HepG2 (cell line): Measurements from ENCODE around the gene BIRC3. TPM values are rescaled to one million over a fixed set of nuclear protein-coding genes. Genes with fewer than 3 reads are reported as not detected.

Experiments
- ATAC-seq: fragments of 200-7000 bp; cut with Tn5 transposase; 3 replicates; pipeline ENCODE4 v1.9.1; 2020; ENCODE audit warnings: mild to moderate bottlenecking, moderate library complexity
- BruUV-seq: library from RNA; stranded (reverse); fragments of 400-500 nt; replicated peaks from 2 replicates; lab custom pipeline; 2021; lab: Mats Ljungman, UMichigan
- CTCF ChIA-PET: fragments of 300-600 bp; formaldehyde crosslinking; extraction: SDS; loops from one replicate; lab custom pipeline; 2021; ENCODE audit warnings: low total read pairs, inconsistent platforms, low intra/inter-chr PET ratio; lab: Yijun Ruan, JAX
- POLR2A ChIA-PET: fragments of 350-600 bp; sonication (Branson Sonifier 250); formaldehyde crosslinking; loops from one replicate; lab custom pipeline; 2020; ENCODE audit warnings: antibody characterized with exemption, inconsistent platforms; lab: Yijun Ruan, JAX
- DNase-seq: peaks from one replicate; pipeline ENCODE4 v3.0.0-alpha.2; 2015; ENCODE audit warnings: low spot score
- FAIRE-seq: peaks from 3 replicates; lab custom pipeline; 2011; peaks lifted over from hg19 to GRCh38; lab: Jason Lieb, UNC
- H2AFZ ChIP-seq: one replicate; pipeline ENCODE4 v1.6.1; 2011; ENCODE audit warnings: low read length, inconsistent platforms
- H3K27ac ChIP-seq: fragments of 300-600 bp; 3 replicates; pipeline ENCODE4 v1.8.0; 2011; ENCODE audit warnings: mixed run types, mild to moderate bottlenecking, mixed read lengths, low read length, inconsistent platforms; ENCODE audit not compliant: insufficient read depth; ENCODE audit errors: extremely low read length
- H3K27me3 ChIP-seq, 2 experiments: fragments of 200-600 bp in 1 of 2; 2 replicates in 1 of 2; 3 replicates in 1 of 2; pipeline versions ENCODE4 v1.6.0 to v1.8.0; 2011; ENCODE audit warnings: low read length in 2 of 2, mild to moderate bottlenecking in 2 of 2, moderate library complexity in 2 of 2, inconsistent platforms in 1 of 2; ENCODE audit not compliant: insufficient read depth in 2 of 2, control insufficient read depth in 1 of 2
- H3K36me3 ChIP-seq, 2 experiments: fragments of 200-600 bp in 1 of 2; replicated peaks in 1 of 2; 2 replicates in 1 of 2; 3 replicates in 1 of 2; pipeline versions ENCODE4 v1.5.1 to v1.8.0; 2011; ENCODE audit warnings: low read length in 2 of 2, inconsistent platforms in 1 of 2; ENCODE audit not compliant: insufficient read depth in 2 of 2, control insufficient read depth in 1 of 2
- H3K4me1 ChIP-seq: 2 replicates; pipeline ENCODE4 v1.5.1; 2012; ENCODE audit warnings: low read length, inconsistent platforms; ENCODE audit not compliant: insufficient read depth
- H3K4me2 ChIP-seq: 2 replicates; pipeline ENCODE4 v1.6.0; 2011; ENCODE audit warnings: low read depth, low read length, inconsistent platforms
- H3K4me3 ChIP-seq, 3 experiments: fragments of 200-600 bp in 1 of 3; sonication (generic), shearing (Covaris generic) in 1 of 3; replicated peaks in 1 of 3; 2 replicates each; pipeline ENCODE4 v1.5.1; 2011 to 2016; ENCODE audit warnings: low read length in 3 of 3, inconsistent platforms in 2 of 3, low read depth in 2 of 3, mild to moderate bottlenecking in 2 of 3, control low read depth in 1 of 3, mixed read lengths in 1 of 3; ENCODE audit not compliant: insufficient read depth in 1 of 3
- H3K79me2 ChIP-seq: one replicate; pipeline ENCODE4 v1.6.1; 2011; ENCODE audit warnings: low read length, inconsistent platforms; ENCODE audit not compliant: insufficient read depth
- H3K9ac ChIP-seq: 2 replicates; pipeline ENCODE4 v1.6.0; 2011; ENCODE audit warnings: mild to moderate bottlenecking, low read depth, low read length, inconsistent platforms; ENCODE audit not compliant: insufficient read depth
- H3K9me3 ChIP-seq: 2 replicates; pipeline ENCODE4 v1.5.1; 2012; ENCODE audit warnings: mild to moderate bottlenecking, low read length
- H4K20me1 ChIP-seq: 2 replicates; pipeline ENCODE4 v1.6.0; 2011; ENCODE audit warnings: inconsistent platforms, mild to moderate bottlenecking, low read length, moderate library complexity; ENCODE audit not compliant: insufficient read depth
- ARNT ChIP-seq: fragments of 450-650 bp; IDR thresholded peaks from 2 replicates; pipeline ENCODE4 v1.6.1; 2017
- BCL6 ChIP-seq: IDR thresholded peaks from 2 replicates; pipeline ENCODE4 v1.6.1; 2016; ENCODE audit warnings: missing genetic modification reagents, missing compliant biosample characterization
- SMAD9 ChIP-seq: sonication (generic); formaldehyde crosslinking; IDR thresholded peaks from 2 replicates; pipeline ENCODE4 v1.5.1; 2020; ENCODE audit warnings: mild to moderate bottlenecking, missing genetic modification reagents
- THAP11 ChIP-seq: IDR thresholded peaks from 2 replicates; pipeline ENCODE4 v1.6.1; 2016; ENCODE audit warnings: missing biosample characterization, missing genetic modification reagents
- ZEB1 ChIP-seq: IDR thresholded peaks from 2 replicates; pipeline ENCODE4 v1.6.1; 2012; ENCODE audit warnings: mild to moderate bottlenecking, low read depth, inconsistent platforms; ENCODE audit not compliant: insufficient replicate concordance
- WGBS: methylation state at CpG from one replicate; pipeline ENCODE4 v1.1.6; 2017; ENCODE audit warnings: low lambda C conversion rate; 5-methylcytosine and 5-hydroxymethylcytosine counted together
- in situ Hi-C: cut with HindIII; loops from 2 replicates; pipeline ENCODE4 v1.10.0; 2017; ENCODE audit warnings: low pct_unique_long_range_greater_than_20kb; ENCODE audit not compliant: extremely low pct_ligation_motif_present
- intact Hi-C: fragments of 100-400 bp; cut with micrococcal nuclease; formaldehyde crosslinking; loops from one replicate; pipeline ENCODE4 v1.10.0; 2022; ENCODE audit not compliant: unreplicated experiment
- polyA plus RNA-seq, 8 experiments: library from polyadenylated mRNA; depleted of rRNA in 3 of 8; stranded (reverse) in 7 of 8; unstranded in 1 of 8; fragments of >200 nt; fragmentation: Illumina TruSeq in 4 of 8; extraction: Trizol in 4 of 8; gene quantifications; 2 replicates each; pipeline versions ENCODE4 v1.2.1 to v1.2.3, GENCODE V29; 2011 to 2016; ENCODE audit warnings: low read depth in 4 of 8, missing spikeins in 1 of 8, mixed read lengths in 1 of 8; ENCODE audit not compliant: insufficient read depth in 1 of 8
- total RNA-seq, 5 experiments: library from RNA; depleted of rRNA; stranded (reverse); fragments of >200 nt; fragmentation: Illumina TruSeq; extraction: Trizol; gene quantifications; 2 replicates each; pipeline ENCODE4 v1.2.3, GENCODE V29; 2016; ENCODE audit warnings: low read depth in 1 of 5
- TF ChIP-seq, protein P1 (sequence below): sonication (generic); formaldehyde crosslinking; IDR thresholded peaks from 2 replicates; pipeline ENCODE4 v1.5.1; 2020; ENCODE audit warnings: mild to moderate bottlenecking, missing genetic modification reagents, borderline replicate concordance
- TF ChIP-seq, protein P2 (sequence below): sonication (generic); formaldehyde crosslinking; IDR thresholded peaks from 2 replicates; pipeline ENCODE4 v1.4.0; 2020; ENCODE audit warnings: missing genetic modification reagents

Gene BIRC3
- total and polyA plus RNA-seq, 2 of the 13 experiments (the other 11 are each of a cell fraction or from before 2014, with no cell fraction given) = 0.41 to 4.2 TPM

DNA sequence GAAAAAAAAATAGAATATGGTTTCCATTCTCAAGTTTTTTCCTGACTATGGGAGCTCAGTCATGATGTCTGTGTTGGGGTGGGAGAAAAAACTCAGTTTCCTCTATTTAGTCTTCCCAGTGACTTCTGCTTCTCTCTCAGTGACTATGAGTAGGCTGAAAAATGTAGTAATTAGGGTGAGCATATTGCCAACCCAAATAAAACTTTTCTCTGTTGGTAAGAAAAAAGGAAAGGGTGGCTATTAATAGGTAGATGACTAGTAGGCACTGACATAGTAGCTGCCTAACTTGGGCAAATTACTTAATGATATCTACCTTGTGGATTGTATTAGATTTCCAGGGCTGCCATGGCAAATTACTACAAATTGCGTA lies 34.2 kb upstream of the BIRC3 start (continued):
- TF ChIP-seq, protein P1, sequence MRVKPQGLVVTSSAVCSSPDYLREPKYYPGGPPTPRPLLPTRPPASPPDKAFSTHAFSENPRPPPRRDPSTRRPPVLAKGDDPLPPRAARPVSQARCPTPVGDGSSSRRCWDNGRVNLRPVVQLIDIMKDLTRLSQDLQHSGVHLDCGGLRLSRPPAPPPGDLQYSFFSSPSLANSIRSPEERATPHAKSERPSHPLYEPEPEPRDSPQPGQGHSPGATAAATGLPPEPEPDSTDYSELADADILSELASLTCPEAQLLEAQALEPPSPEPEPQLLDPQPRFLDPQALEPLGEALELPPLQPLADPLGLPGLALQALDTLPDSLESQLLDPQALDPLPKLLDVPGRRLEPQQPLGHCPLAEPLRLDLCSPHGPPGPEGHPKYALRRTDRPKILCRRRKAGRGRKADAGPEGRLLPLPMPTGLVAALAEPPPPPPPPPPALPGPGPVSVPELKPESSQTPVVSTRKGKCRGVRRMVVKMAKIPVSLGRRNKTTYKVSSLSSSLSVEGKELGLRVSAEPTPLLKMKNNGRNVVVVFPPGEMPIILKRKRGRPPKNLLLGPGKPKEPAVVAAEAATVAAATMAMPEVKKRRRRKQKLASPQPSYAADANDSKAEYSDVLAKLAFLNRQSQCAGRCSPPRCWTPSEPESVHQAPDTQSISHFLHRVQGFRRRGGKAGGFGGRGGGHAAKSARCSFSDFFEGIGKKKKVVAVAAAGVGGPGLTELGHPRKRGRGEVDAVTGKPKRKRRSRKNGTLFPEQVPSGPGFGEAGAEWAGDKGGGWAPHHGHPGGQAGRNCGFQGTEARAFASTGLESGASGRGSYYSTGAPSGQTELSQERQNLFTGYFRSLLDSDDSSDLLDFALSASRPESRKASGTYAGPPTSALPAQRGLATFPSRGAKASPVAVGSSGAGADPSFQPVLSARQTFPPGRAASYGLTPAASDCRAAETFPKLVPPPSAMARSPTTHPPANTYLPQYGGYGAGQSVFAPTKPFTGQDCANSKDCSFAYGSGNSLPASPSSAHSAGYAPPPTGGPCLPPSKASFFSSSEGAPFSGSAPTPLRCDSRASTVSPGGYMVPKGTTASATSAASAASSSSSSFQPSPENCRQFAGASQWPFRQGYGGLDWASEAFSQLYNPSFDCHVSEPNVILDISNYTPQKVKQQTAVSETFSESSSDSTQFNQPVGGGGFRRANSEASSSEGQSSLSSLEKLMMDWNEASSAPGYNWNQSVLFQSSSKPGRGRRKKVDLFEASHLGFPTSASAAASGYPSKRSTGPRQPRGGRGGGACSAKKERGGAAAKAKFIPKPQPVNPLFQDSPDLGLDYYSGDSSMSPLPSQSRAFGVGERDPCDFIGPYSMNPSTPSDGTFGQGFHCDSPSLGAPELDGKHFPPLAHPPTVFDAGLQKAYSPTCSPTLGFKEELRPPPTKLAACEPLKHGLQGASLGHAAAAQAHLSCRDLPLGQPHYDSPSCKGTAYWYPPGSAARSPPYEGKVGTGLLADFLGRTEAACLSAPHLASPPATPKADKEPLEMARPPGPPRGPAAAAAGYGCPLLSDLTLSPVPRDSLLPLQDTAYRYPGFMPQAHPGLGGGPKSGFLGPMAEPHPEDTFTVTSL (CRISPR knock-in tag) = no peak
- TF ChIP-seq ZEB1 = no peak
- no peak for TF ChIP-seq SMAD9 (CRISPR knock-in tag)
- TF ChIP-seq THAP11 = no peak

- H3K4me2 ChIP-seq = no peak overlapping the region
- FAIRE-seq (no peak), ATAC-seq (no peak)
- no peaks in the 10 kb centered on the region for H3K9me3 ChIP-seq
- H4K20me1 ChIP-seq = no peaks in the 10 kb centered on the region
- in situ Hi-C loops = no loop called here
- no peak overlapping the region for H2AFZ ChIP-seq
- peaks cover 81% of the 10 kb centered on the region for H3K4me1 ChIP-seq
- 55% methylated on average over 3 of the region's 3 CpGs for WGBS
- H3K27me3 ChIP-seq = no peaks in the 10 kb centered on the region
- H3K27ac ChIP-seq = no peak overlapping the region
- TF ChIP-seq, protein P2, sequence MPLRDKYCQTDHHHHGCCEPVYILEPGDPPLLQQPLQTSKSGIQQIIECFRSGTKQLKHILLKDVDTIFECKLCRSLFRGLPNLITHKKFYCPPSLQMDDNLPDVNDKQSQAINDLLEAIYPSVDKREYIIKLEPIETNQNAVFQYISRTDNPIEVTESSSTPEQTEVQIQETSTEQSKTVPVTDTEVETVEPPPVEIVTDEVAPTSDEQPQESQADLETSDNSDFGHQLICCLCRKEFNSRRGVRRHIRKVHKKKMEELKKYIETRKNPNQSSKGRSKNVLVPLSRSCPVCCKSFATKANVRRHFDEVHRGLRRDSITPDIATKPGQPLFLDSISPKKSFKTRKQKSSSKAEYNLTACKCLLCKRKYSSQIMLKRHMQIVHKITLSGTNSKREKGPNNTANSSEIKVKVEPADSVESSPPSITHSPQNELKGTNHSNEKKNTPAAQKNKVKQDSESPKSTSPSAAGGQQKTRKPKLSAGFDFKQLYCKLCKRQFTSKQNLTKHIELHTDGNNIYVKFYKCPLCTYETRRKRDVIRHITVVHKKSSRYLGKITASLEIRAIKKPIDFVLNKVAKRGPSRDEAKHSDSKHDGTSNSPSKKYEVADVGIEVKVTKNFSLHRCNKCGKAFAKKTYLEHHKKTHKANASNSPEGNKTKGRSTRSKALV = no peak
- no peak for TF ChIP-seq ARNT
- peak; percentile 85 for TF ChIP-seq BCL6
- TF ChIP-seq, all 625 proteins: peak for 1
- Histone ChIP-seq H3K36me3 (no peaks in the 10 kb centered on the region), H3K79me2 (no peaks in the 10 kb centered on the region), H3K4me3 (no peak overlapping the region), H3K9ac (no peak overlapping the region)
- ChIA-PET CTCF (no interaction called here), POLR2A (no interaction called here)
- intact Hi-C loops = no loop called here
- BruUV-seq = no TSS peak
- no peak for DNase-seq
Observed at GRCh38 chr11:102284008-102284407, 33.3 kb upstream of the BIRC3 start.
